Peyer's patch (tissue), 4 donors: Measurements from ENCODE around the gene ADTRP. TPM values are rescaled to one million over a fixed set of nuclear protein-coding genes. Genes with fewer than 3 reads are reported as not detected.

ENCODE experiments used
- DNase-seq, 3 donors: peaks; one replicate each; pipeline ENCODE4 v3.0.0-alpha.2; 2017 to 2019
- H3K27ac ChIP-seq, 4 donors: fragments of 200-600 bp; sonication (generic); one replicate each; pipeline ENCODE4 v1.5.1; 2016 to 2019
- H3K27me3 ChIP-seq, 2 donors: fragments of 200-600 bp; sonication (generic); one replicate each; pipeline ENCODE4 v1.5.1; 2019
- H3K36me3 ChIP-seq, 3 donors: fragments of 200-600 bp; sonication (generic); one replicate each; pipeline ENCODE4 v1.5.1; 2016 to 2019
- H3K4me1 ChIP-seq, 4 donors: fragments of 200-600 bp; sonication (generic); one replicate each; pipeline ENCODE4 v1.5.1; 2016 to 2019
- H3K4me3 ChIP-seq, 4 donors: fragments of 200-600 bp; sonication (generic); 1 replicate in 3 of 4; 2 replicates in 1 of 4; pipeline ENCODE4 v1.5.1; 2016 to 2019; ENCODE audit warnings: mild to moderate bottlenecking in 1 of 4
- H3K9me3 ChIP-seq, 4 donors: fragments of 200-600 bp; sonication (generic); one replicate each; pipeline ENCODE4 v1.5.1; 2016 to 2019; ENCODE audit warnings: mild to moderate bottlenecking in 1 of 4
- CTCF ChIP-seq, 6 experiments: fragments of 450-650 bp in 4 of 6; fragments of 200-600 bp in 2 of 6; sonication (generic) in 1 of 6; IDR thresholded peaks; one replicate each; pipeline ENCODE4 v1.5.1; 2017 to 2019; ENCODE audit warnings: antibody characterized with exemption in 6 of 6, mild to moderate bottlenecking in 3 of 6, moderate library complexity in 1 of 6
- POLR2A ChIP-seq, 2 donors: fragments of 450-650 bp; IDR thresholded peaks; one replicate each; pipeline ENCODE4 v1.5.1; 2017; ENCODE audit warnings: antibody characterized with exemption in 2 of 2, mild to moderate bottlenecking in 2 of 2, moderate library complexity in 2 of 2
- total RNA-seq, 4 donors: library from RNA; depleted of rRNA; stranded (reverse); fragments of >200 nt; gene quantifications; one replicate each; pipeline ENCODE4 v1.1.0, GENCODE V29; 2016

Gene ADTRP
- total RNA-seq, 4 donors from 2014 or later: 33.8 to 187 (median 133) TPM

DNA sequence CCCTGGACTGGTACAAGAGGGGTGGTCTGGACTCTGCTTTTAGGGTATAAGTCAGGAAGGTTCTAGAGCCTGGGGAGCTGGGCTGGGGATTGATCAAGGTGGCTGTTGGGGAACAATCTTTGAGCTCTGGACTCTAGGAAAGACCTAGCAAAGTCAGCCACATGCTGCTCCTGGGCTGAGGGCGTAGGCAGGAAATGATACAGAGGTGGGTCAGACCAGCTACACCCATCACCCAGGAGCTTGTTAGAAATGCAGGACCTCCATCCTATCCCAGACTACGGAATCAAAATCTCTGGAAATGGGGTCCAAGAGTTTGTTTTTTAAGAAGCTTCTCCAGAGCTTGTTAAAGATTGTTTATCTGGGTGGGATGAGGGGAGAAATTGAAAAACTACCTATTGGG lies 9.4 kb downstream of the ADTRP start:
- Histone ChIP-seq H3K4me1 (peaks cover 0 to 31% (median 5%) of the 10 kb centered on the region in 4 donors), H3K27ac (peak overlapping the region in 3 of 4 donors; percentile 41 to 89 (median 83))
- no peak for TF ChIP-seq POLR2A (IDR thresholded peaks at IDR 0.05)

DNA sequence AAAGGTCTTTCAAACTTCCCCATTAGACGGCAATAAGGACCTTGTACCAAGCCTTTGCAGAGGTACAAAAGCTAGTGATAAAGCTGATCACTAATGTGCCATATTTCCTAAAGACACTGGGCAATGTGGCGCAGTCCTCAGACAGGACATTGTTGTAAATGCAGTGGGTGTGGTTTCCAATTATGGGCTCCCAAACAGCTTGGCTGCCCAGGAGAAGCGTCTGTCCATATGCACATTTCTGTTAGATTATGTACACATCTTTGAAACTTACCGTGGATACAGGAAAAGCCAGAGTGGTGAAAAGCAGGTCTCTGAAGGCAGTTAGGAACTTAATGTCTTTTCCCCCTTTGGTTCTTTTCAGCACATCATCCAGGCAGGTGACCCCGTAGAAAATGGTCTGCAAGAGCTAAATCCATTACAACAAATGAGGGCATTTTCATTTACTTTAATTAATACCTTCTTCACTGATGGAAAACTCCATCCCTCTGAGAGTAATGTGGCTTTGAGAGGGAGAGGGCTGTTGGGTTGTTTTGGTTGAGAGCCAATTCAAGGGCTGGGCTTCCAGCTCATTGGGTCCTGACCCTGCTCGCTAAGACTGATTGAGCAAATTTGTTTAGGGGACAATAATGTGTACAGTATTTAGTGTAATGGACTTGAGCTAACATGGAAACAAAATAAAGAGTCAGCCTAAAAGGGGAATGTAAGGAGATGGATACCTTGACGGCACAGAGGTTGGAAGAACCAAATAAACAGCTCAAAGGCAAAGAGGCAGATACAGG lies 10.4 kb downstream of the ADTRP start:
- Histone ChIP-seq H3K4me1 (peaks cover 0 to 42% (median 6%) of the 10 kb centered on the region in 4 donors), H3K9me3 (no peaks in the 10 kb centered on the region), H3K4me3 (no peak overlapping the region), H3K36me3 (peaks cover 0 to 10% (median 0%) of the 10 kb centered on the region in 3 donors), H3K27ac (no peak overlapping the region), H3K27me3 (no peaks in the 10 kb centered on the region)
- TF ChIP-seq POLR2A (IDR thresholded peaks at IDR 0.05): no peak
- no peak for TF ChIP-seq CTCF (IDR thresholded peaks at IDR 0.05)
- DNase-seq: no peak

More for the DNA sequence above, 9.4 kb downstream of the ADTRP start:
- no peaks in the 10 kb centered on the region for H3K9me3 ChIP-seq
- no peak for DNase-seq
- no peaks in the 10 kb centered on the region for H3K27me3 ChIP-seq
- peaks cover 0 to 10% (median 0%) of the 10 kb centered on the region in 3 donors for H3K36me3 ChIP-seq
- no peak overlapping the region for H3K4me3 ChIP-seq

DNA sequence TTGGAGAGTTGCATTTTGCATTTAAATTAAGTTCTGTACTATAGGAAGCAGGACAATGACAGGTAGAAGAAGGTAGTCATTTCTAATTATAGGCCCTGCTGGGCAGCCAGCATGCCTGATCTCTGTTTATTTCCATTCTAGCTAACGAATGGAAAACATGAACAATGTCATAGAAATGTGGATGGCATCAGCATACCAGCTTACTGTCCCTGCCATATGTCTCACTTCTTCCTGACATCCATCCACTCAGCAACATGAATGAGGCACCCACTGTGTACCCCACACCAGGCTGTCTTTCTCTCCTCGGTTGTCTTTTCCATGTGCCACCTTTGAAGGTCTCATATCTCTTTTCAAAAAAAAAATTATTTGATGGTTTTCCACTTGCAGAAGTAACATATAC lies 11.1 kb downstream of the ADTRP start:
- Histone ChIP-seq H3K27me3 (no peaks in the 10 kb centered on the region), H3K4me3 (no peak overlapping the region), H3K36me3 (peaks cover 0 to 10% (median 0%) of the 10 kb centered on the region in 3 donors), H3K9me3 (no peaks in the 10 kb centered on the region), H3K27ac (peak overlapping the region in 1 of 4 donors; percentile 8), H3K4me1 (peaks cover 0 to 49% (median 8%) of the 10 kb centered on the region in 4 donors)
- TF ChIP-seq CTCF (IDR thresholded peaks at IDR 0.05) (no peak), POLR2A (IDR thresholded peaks at IDR 0.05) (no peak)
- no peak for DNase-seq

DNA sequence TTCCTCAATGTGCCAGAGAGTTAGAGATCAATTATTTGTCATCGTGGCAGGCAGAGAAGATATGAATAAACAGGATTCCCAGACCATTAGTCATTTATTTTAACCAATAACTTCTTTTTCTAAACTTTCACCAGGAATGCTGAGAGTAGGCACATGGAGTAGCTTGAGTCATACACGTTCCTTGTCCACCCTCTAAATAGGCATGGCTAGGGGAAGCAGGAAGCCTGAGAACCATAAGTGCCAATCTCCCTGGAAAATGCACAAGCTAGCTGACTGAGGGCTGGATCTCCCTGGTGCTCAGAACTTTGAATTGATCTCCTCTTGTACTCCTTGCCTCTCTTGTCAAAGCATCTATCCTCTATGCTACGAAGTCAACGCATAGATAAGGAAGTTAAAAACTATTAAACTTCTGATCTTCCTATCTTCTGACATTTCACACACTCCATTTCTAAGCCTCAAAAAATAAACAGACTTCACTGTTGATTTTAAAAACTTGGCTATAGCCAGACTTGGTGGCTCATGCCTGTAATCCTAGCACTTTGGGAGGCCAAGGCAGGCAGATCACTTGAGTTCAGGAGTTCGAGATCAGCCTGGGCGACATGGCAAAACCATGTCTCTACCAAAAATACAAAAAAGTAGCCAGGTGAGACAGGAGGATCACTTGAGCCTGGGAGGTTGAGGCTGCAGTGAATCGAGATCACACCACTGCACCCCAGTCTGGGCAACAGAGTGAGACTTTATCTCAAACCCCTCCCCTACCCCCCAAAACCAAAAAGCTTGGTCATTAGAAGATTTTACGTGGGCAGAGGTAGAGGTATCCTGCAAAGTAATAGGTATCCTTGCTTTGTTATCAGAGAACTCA lies 11.8 kb downstream of the ADTRP start:
- Histone ChIP-seq H3K4me1 (peaks cover 0 to 50% (median 10%) of the 10 kb centered on the region in 4 donors), H3K4me3 (no peak overlapping the region), H3K9me3 (no peaks in the 10 kb centered on the region), H3K36me3 (peaks cover 0 to 10% (median 0%) of the 10 kb centered on the region in 3 donors), H3K27ac (peak overlapping the region in 3 of 4 donors; percentile 8 to 20 (median 8)), H3K27me3 (no peaks in the 10 kb centered on the region)
- DNase-seq: no peak
- TF ChIP-seq CTCF (IDR thresholded peaks at IDR 0.05): no peak
- no peak for TF ChIP-seq POLR2A (IDR thresholded peaks at IDR 0.05)

GRCh38 chr6:11766043-11766442 lies 12.6 kb downstream of the ADTRP start:
- H3K4me3 ChIP-seq: no peak overlapping the region
- H3K27ac ChIP-seq: no peak overlapping the region
- peaks cover 0 to 10% (median 0%) of the 10 kb centered on the region in 3 donors for H3K36me3 ChIP-seq
- H3K9me3 ChIP-seq: no peaks in the 10 kb centered on the region
- peaks cover 0 to 45% (median 9%) of the 10 kb centered on the region in 4 donors for H3K4me1 ChIP-seq
- DNase-seq: no peak
- no peaks in the 10 kb centered on the region for H3K27me3 ChIP-seq
- no peak for TF ChIP-seq CTCF (IDR thresholded peaks at IDR 0.05)
- no peak for TF ChIP-seq POLR2A (IDR thresholded peaks at IDR 0.05)
